Epithelial cell of proximal tubule (primary cell): ENCODE measurements around the gene IFT74. TPM values are rescaled to one million over a fixed set of nuclear protein-coding genes. Genes with fewer than 3 reads are reported as not detected.
"Not testable (repeated sequence)": the region's sequence is repeated elsewhere in the genome, so short reads cannot be mapped to it uniquely, and the experiment has no call there.

Experiments
- DNase-seq: peaks from one replicate; pipeline ENCODE4 v3.0.0-alpha.2; 2011; ENCODE audit warnings: low read depth
- H3K4me3 ChIP-seq: 2 replicates; pipeline ENCODE4 v1.5.1; 2011; ENCODE audit warnings: low read depth, mild to moderate bottlenecking, low read length
- total RNA-seq: library from RNA; depleted of rRNA; stranded (reverse); fragments of >200 nt; gene quantifications from 2 replicates; pipeline ENCODE4 v1.2.3, GENCODE V29; 2015
- TF ChIP-seq, protein P1 (sequence below): conservative IDR thresholded peaks from 2 replicates; pipeline ENCODE4 v1.5.1; 2012; ENCODE audit warnings: low read depth, mild to moderate bottlenecking, low read length

The IFT74 gene
- total RNA-seq, 1 donor from 2014 or later = 17.5 TPM

DNA sequence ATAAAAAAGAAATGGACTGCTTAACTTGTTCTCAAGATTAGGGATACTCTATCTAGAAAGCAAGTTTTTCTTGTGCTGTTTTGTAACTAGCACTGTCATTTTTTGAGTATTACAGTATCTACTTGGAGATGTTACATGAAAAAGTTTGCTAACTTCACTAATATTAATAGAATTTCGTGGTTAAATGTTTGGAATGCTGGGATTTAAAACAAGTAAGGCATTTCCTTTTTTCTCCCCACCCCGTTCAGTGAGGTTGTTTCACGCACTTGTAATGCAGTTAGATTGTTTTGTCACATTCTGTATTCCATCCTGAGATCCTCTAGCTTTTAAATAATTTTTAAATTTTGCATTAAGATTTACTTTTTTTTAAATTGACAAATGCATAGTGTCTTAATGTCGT, 132.8 kb downstream of the IFT74 start:
- no peak overlapping the region for H3K4me3 ChIP-seq
- no peak for DNase-seq
- TF ChIP-seq, protein P1, sequence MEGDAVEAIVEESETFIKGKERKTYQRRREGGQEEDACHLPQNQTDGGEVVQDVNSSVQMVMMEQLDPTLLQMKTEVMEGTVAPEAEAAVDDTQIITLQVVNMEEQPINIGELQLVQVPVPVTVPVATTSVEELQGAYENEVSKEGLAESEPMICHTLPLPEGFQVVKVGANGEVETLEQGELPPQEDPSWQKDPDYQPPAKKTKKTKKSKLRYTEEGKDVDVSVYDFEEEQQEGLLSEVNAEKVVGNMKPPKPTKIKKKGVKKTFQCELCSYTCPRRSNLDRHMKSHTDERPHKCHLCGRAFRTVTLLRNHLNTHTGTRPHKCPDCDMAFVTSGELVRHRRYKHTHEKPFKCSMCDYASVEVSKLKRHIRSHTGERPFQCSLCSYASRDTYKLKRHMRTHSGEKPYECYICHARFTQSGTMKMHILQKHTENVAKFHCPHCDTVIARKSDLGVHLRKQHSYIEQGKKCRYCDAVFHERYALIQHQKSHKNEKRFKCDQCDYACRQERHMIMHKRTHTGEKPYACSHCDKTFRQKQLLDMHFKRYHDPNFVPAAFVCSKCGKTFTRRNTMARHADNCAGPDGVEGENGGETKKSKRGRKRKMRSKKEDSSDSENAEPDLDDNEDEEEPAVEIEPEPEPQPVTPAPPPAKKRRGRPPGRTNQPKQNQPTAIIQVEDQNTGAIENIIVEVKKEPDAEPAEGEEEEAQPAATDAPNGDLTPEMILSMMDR = no peak

DNA sequence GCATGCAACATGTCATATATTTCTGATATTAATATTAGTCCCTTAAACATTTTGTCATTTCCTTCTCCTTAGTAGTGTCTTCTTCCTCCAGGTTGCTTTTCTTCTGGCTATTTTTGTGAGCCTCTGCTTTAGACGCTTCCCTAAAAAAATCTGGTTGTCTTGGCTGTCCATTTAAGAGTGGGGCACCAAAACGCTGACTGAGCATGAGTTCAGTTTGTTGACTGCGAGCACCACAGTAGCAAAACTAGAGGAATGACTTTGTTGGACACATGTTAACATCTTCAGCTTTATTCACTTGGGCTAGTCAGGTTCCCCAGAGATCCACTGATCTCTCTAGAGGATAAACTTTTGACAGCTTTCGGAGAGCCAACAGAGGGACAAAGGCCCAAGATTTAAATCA, 133.5 kb downstream of the IFT74 start:
- TF ChIP-seq, protein P1 = no peak
- no peak for DNase-seq
- H3K4me3 ChIP-seq = no peak overlapping the region

DNA sequence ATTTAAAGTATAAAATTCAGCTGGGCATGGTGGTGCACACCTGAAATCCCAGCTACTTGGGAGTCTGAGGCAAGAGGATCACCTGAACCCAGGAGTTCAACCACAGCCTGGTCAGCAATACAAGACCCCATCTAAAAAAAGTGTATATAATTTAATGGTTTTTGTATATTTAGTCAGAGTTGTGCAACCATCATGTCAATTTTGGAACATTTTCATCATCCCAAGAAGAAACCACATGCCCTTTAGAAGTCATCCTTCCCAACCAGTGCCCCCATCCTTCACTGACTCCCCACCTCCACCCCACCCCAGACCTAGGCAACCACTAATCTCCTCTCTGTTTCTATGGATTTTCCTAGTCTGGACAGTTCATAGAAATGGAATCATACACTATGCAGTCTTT, 134.0 kb downstream of the IFT74 start:
- no peak for DNase-seq
- H3K4me3 ChIP-seq = no peak overlapping the region
- TF ChIP-seq, protein P1 = no peak

DNA sequence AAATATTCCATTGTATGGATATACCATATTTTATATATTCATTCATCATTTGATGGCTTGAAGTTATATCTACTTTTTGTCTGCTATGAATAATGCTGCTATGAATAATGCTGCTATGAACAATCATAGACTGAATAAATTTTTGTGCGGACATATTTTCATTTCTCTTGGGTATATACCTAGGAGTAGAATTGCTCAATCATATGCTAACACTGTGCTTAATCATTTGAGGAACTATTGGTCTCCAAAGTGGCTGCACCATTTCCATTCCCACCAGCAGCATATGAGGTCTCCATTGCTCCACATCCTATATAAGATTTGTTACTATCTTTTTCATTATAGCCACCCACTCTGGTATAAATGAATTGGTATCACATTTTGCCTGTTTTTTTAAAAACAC, 134.5 kb downstream of the IFT74 start:
- no peak for DNase-seq
- no peak overlapping the region for H3K4me3 ChIP-seq
- TF ChIP-seq, protein P1 = no peak

DNA sequence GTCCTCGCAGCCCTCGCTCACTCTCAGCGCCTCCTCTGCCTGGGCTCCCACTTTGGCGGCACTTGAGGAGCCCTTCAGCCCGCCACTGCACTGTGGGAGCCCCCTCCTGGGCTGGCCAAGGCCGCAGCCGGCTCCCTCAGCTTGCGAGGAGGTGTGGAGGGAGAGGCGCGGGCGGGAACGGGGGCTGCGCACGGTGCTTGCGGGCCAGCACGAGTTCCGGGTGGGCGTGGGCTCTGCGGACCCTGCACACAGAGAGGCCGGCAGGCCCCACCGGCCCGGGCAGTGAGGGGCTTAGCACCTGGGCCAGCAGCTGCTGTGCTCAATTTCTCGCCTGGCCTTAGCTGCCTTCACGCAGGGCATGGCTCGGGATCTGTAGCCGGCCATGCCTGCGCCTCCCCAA, 136.3 kb downstream of the IFT74 start:
- not testable (repeated sequence) for H3K4me3 ChIP-seq, DNase-seq

DNA sequence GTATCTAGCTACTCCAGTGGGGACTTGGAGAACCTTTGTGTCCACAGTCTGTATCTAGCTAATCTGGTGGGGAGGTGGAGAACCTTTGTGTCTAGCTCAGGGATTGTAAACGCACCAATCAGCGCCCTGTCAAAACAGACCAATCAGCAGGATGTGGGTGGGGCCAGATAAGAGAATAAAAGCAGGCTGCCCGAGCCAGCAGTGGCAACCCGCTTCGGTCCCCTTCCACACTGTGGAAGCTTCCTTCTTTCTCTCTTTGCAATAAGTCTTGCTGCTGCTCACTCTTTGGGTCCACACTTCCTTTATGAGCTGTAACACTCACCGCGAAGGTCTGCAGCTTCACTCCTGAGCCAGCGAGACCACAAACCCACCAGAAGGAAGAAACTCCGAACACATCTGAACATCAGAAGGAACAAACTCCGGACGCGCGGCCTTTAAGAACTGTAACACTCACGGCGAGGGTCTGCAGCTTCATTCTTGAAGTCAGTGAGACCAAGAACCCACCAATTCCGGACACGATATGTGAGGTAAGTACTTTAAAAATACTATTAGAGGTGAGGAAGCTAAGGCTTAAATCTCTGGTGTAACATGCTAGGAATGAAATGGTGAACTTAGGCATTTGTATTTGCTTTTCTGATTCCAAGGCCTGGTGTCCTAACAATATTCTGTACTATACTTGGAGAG, 137.3 kb downstream of the IFT74 start:
- not testable (repeated sequence) for H3K4me3 ChIP-seq, DNase-seq

DNA sequence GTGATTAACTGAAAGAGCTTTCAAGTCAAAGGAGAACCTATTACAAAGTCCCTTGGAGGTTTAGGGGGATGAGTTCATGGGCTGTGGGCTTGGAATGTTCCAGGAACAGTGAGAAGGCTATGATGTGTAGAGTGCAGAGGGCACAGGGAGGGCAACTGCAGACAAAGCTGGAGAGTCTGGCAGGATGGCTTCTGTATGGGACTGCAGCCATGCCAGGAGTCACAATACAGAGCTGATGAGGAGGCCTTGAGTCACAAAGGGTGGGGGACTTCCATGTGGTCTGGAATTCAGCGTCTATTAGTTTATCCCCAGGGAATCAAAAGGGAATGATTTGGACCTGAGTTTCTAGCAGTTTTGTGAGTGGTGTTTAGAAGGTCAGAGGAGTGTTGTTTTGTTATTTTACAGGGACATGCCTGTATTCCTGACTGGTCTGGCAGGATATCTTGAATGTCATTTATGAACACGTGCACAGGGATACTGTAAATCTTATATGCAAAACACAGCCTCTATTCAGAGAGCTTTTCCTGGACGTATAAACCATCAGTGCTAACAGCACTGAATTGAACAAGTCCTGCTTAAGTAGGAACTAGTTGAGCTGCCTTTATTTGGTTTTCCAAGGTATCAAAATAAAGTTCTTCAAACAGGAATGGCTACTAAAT, 138.6 kb downstream of the IFT74 start:
- no peak overlapping the region for H3K4me3 ChIP-seq
- peak; percentile 64 for DNase-seq
- TF ChIP-seq, protein P1 = no peak

DNA sequence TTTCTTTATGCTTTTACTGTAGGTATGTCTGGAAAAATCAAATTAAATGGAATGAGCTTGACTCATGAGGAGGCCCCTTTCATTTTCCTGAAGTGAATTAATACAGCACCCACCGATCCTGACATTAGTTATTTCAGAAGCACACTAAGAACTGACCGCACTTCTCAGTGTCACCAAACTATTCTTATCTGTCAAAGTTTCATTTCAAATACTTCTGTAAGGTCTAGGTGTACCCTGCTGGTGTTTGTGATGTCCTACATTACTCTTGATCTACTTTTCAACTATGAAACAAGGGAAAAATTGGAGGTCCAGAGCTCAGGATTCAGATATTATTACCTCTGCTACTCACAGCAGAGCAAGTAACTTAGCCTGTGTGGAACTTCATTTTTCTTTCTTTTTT, 151.0 kb downstream of the IFT74 start:
- TF ChIP-seq, protein P1 = no peak
- DNase-seq = no peak

More for the DNA sequence above, 151.0 kb downstream of the IFT74 start:
- H3K4me3 ChIP-seq = no peak overlapping the region
